Measurements from ENCODE around the gene TRAM1L1. TPM values are rescaled to one million over a fixed set of nuclear protein-coding genes. Genes with fewer than 3 reads are reported as not detected.

TRAM1L1 gene
- total RNA-seq, 2 experiments from 2014 or later: not detected

DNA sequence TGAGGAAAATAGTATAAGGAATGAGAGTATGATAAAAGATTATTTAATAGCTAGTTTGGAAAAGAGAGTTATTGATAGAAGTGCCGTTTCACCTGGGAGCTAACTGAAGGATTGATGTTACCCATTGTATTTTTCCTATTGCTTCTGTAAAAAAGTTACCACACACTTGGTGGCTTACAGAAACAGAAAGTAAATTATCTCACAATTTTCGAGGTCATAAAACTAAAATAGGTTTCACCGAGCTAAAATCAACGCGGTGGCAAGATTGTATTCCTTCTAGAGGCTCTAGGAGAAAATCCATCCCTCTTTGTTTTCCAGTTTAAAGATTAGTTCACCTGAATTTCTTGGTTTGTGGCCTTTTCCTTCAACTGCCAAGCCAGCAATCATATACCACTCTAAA is 11.1 kb upstream of the TRAM1L1 start:
- TF ChIP-seq, protein P1, sequence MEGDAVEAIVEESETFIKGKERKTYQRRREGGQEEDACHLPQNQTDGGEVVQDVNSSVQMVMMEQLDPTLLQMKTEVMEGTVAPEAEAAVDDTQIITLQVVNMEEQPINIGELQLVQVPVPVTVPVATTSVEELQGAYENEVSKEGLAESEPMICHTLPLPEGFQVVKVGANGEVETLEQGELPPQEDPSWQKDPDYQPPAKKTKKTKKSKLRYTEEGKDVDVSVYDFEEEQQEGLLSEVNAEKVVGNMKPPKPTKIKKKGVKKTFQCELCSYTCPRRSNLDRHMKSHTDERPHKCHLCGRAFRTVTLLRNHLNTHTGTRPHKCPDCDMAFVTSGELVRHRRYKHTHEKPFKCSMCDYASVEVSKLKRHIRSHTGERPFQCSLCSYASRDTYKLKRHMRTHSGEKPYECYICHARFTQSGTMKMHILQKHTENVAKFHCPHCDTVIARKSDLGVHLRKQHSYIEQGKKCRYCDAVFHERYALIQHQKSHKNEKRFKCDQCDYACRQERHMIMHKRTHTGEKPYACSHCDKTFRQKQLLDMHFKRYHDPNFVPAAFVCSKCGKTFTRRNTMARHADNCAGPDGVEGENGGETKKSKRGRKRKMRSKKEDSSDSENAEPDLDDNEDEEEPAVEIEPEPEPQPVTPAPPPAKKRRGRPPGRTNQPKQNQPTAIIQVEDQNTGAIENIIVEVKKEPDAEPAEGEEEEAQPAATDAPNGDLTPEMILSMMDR (conservative IDR thresholded peaks at IDR 0.05; ENCODE audit: low read length): no peak
- no peak for TF ChIP-seq EZH2phosphoT487 (IDR thresholded peaks at IDR 0.05; ENCODE audit: borderline replicate concordance, low read depth, low read length)
- Histone ChIP-seq H3K4me1 (ENCODE audit: insufficient read depth, low read length, poor library complexity, severe bottlenecking) (no peaks in the 10 kb centered on the region), H3K27ac (ENCODE audit: low read depth, low read length, poor library complexity, severe bottlenecking) (no peak overlapping the region), H3K36me3 (ENCODE audit: insufficient read depth, low read length) (no peaks in the 10 kb centered on the region), H4K20me1 (ENCODE audit: insufficient read depth, low read length) (no peaks in the 10 kb centered on the region), H3K9me2 (ENCODE audit: insufficient read depth, low read length) (no peaks in the 10 kb centered on the region), H3K79me2 (ENCODE audit: insufficient read depth, low read depth, low read length) (no peaks in the 10 kb centered on the region), H3K4me3 (ENCODE audit: low read depth, low read length, poor library complexity, severe bottlenecking) (no peak overlapping the region), H2AFZ (ENCODE audit: low read length) (no peak overlapping the region), H3K9me3 (ENCODE audit: low read length) (no peaks in the 10 kb centered on the region), H3K4me2 (ENCODE audit: low read length) (no peak overlapping the region)
- DNase-seq (ENCODE audit: low spot score): no peak
- ChIA-PET POLR2A (interaction anchor here (0.6 to 1.5 kb wide), 2 partner anchors 12 to 94 kb away, joined by 4 read pairs; no protein-coding TSS in a partner anchor), CTCF (ENCODE audit: unreplicated experiment) (no interaction called here)
- intact Hi-C loops (cut with micrococcal nuclease; ENCODE audit: unreplicated experiment): no loop called here
- BruUV-seq (replicated peaks): no TSS peak

DNA sequence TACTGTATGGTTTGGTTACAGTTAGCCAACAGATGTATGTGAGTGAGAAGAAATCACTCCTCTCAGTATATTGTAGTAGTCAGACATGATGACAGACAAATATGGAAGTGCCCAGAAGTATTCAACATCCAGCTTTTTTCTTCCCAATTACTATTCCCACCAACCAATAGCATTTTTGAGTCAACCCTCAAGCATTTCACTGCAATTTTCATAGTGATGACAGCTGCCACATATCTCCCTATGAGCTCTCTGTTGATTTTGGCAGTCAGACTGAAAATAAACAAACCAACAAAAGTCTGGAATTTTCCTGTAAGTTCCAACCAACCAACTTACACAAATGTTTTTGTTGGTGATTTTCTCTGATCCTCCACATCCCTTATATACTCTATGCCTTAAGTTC is 8.2 kb upstream of the TRAM1L1 start:
- DNase-seq (ENCODE audit: low spot score): no peak
- ChIA-PET POLR2A (no interaction called here), CTCF (ENCODE audit: unreplicated experiment) (no interaction called here)
- H3K4me3 ChIP-seq (ENCODE audit: low read depth, low read length, poor library complexity, severe bottlenecking): no peak overlapping the region
- TF ChIP-seq, protein P1 (conservative IDR thresholded peaks at IDR 0.05; ENCODE audit: low read length): no peak
- H3K36me3 ChIP-seq (ENCODE audit: insufficient read depth, low read length): no peaks in the 10 kb centered on the region
- no peaks in the 10 kb centered on the region for H3K4me1 ChIP-seq (ENCODE audit: insufficient read depth, low read length, poor library complexity, severe bottlenecking)
- no peaks in the 10 kb centered on the region for H3K9me3 ChIP-seq (ENCODE audit: low read length)
- H3K27ac ChIP-seq (ENCODE audit: low read depth, low read length, poor library complexity, severe bottlenecking): no peak overlapping the region
- BruUV-seq (replicated peaks): no TSS peak
- no peaks in the 10 kb centered on the region for H3K9me2 ChIP-seq (ENCODE audit: insufficient read depth, low read length)
- H3K4me2 ChIP-seq (ENCODE audit: low read length): no peak overlapping the region
- no peaks in the 10 kb centered on the region for H3K79me2 ChIP-seq (ENCODE audit: insufficient read depth, low read depth, low read length)
- H2AFZ ChIP-seq (ENCODE audit: low read length): no peak overlapping the region
- intact Hi-C loops (cut with micrococcal nuclease; ENCODE audit: unreplicated experiment): no loop called here
- no peaks in the 10 kb centered on the region for H4K20me1 ChIP-seq (ENCODE audit: insufficient read depth, low read length)

DNA sequence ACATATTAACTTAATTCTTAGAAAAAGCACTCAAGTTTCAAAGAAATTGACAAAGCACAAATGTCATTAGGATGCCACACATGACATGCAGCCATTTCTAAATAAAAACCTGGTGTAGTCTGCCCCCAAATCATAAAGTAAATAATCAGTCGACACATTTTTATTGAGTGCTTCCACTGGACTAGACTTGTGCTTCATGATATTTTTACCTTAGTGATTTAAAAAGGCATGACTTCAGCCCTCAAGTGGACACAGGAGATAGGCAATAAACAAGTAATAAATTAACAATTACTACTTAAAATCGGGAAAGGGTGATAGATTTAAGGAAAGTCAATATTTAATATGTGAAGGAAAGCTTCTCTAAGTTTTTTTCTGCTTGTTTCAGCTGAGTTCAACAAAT is 7.6 kb downstream of the TRAM1L1 start:
- TF ChIP-seq EZH2phosphoT487 (IDR thresholded peaks at IDR 0.05; ENCODE audit: borderline replicate concordance, low read depth, low read length): no peak
- TF ChIP-seq, protein P1 (conservative IDR thresholded peaks at IDR 0.05; ENCODE audit: low read length): no peak
- Histone ChIP-seq H2AFZ (ENCODE audit: low read length) (no peak overlapping the region), H3K9me3 (ENCODE audit: low read length) (no peaks in the 10 kb centered on the region), H3K79me2 (ENCODE audit: insufficient read depth, low read depth, low read length) (no peaks in the 10 kb centered on the region), H4K20me1 (ENCODE audit: insufficient read depth, low read length) (no peaks in the 10 kb centered on the region), H3K36me3 (ENCODE audit: insufficient read depth, low read length) (no peaks in the 10 kb centered on the region), H3K4me3 (ENCODE audit: low read depth, low read length, poor library complexity, severe bottlenecking) (no peak overlapping the region), H3K27ac (ENCODE audit: low read depth, low read length, poor library complexity, severe bottlenecking) (no peak overlapping the region), H3K4me1 (ENCODE audit: insufficient read depth, low read length, poor library complexity, severe bottlenecking) (no peaks in the 10 kb centered on the region), H3K4me2 (ENCODE audit: low read length) (no peak overlapping the region), H3K9me2 (ENCODE audit: insufficient read depth, low read length) (no peaks in the 10 kb centered on the region)
- no TSS peak for BruUV-seq (replicated peaks)
- no peak for DNase-seq (ENCODE audit: low spot score)
- ChIA-PET POLR2A (no interaction called here), CTCF (ENCODE audit: unreplicated experiment) (no interaction called here)
- intact Hi-C loops (cut with micrococcal nuclease; ENCODE audit: unreplicated experiment): no loop called here

All from OCI-LY7 (cell line).